ENCODE measurements around the gene KCNJ15. TPM values are rescaled to one million over a fixed set of nuclear protein-coding genes. Genes with fewer than 3 reads are reported as not detected.

The KCNJ15 gene
- total and polyA plus RNA-seq, 2 experiments from 2014 or later = not detected

- no peak overlapping the region for H3K4me3 Mint-ChIP-seq
- no peaks in the 10 kb centered on the region; the same call in 2 of the 3 replicates for H3K9me3 Mint-ChIP-seq
- H3K27ac ChIP-seq (ENCODE audit: low read depth) = no peak overlapping the region
- H3K79me2 ChIP-seq (replicated peaks; ENCODE audit: insufficient read depth) = no peaks in the 10 kb centered on the region
- H3K27ac Mint-ChIP-seq = no peak overlapping the region
- no peak for ATAC-seq
- no peak for TF ChIP-seq POLR2AphosphoS5 (IDR thresholded peaks at IDR 0.05; ENCODE audit: low read depth)
- TF ChIP-seq CREB1 (CRISPR knock-in tag; IDR thresholded peaks at IDR 0.05; ENCODE audit: low read depth) = no peak
- TF ChIP-seq EZH2 (IDR thresholded peaks at IDR 0.05; ENCODE audit: low read depth, unreplicated experiment) = no peak
- no peak for TF ChIP-seq STAT1 (IDR thresholded peaks at IDR 0.05; ENCODE audit: unreplicated experiment)
- TF ChIP-seq ZNF462 (CRISPR knock-in tag; IDR thresholded peaks at IDR 0.05) = no peak
- TF ChIP-seq REST (IDR thresholded peaks at IDR 0.05; ENCODE audit: unreplicated experiment) = no peak
- TF ChIP-seq JUNB (IDR thresholded peaks at IDR 0.05; ENCODE audit: unreplicated experiment) = no peak
- TF ChIP-seq ETS1 (IDR thresholded peaks at IDR 0.05) = no peak
- TF ChIP-seq ZNF331 (CRISPR knock-in tag; IDR thresholded peaks at IDR 0.05; ENCODE audit: low read depth) = no peak
- no peak for TF ChIP-seq EZH2phosphoT487 (IDR thresholded peaks at IDR 0.05; ENCODE audit: unreplicated experiment)
- no peak for TF ChIP-seq NANOG (IDR thresholded peaks at IDR 0.05; ENCODE audit: borderline replicate concordance)
- TF ChIP-seq ZNF114 (CRISPR knock-in tag; IDR thresholded peaks at IDR 0.05) = no peak
- TF ChIP-seq CTCF (conservative IDR thresholded peaks at IDR 0.05; ENCODE audit: low read depth in 2 of 2) = no peak
- H3K36me3 ChIP-seq (ENCODE audit: insufficient read depth) = no peaks in the 10 kb centered on the region
- no peaks in the 10 kb centered on the region; the same call in 2 of the 3 replicates for H3K36me3 Mint-ChIP-seq (ENCODE audit: low read depth)
- no peak overlapping the region; the same call in 1 of the 2 replicates for H2AFZ ChIP-seq
- peaks cover 25% of the 10 kb centered on the region for H3K4me1 Mint-ChIP-seq
- peaks cover 18% of the 10 kb centered on the region for H3K27me3 Mint-ChIP-seq (ENCODE audit: insufficient read depth, low read depth, poor library complexity)
- H3K4me3 ChIP-seq = no peak overlapping the region
- H3K4me1 ChIP-seq (ENCODE audit: insufficient read depth) = peaks cover 10% of the 10 kb centered on the region; the same call in 1 of the 2 replicates
- no peak for DNase-seq (ENCODE audit: low spot score)
- H4K20me1 ChIP-seq (replicated peaks; ENCODE audit: insufficient read depth) = no peaks in the 10 kb centered on the region
- H3K27me3 ChIP-seq (ENCODE audit: insufficient read depth) = peaks cover 4% of the 10 kb centered on the region; the same call in 1 of the 2 replicates
- no peaks in the 10 kb centered on the region for H3F3A ChIP-seq (replicated peaks; ENCODE audit: low read depth)
- no peaks in the 10 kb centered on the region; the same call in 1 of the 2 replicates for H3K9me2 ChIP-seq (ENCODE audit: insufficient read depth)
- H3K4me2 ChIP-seq = no peak overlapping the region
Measured at GRCh38 chr21:38349111-38349746, 92.4 kb downstream of the KCNJ15 start.

All from GM23338 (cell line).